ENCODE measurements around the gene DPYSL4. TPM values are rescaled to one million over a fixed set of nuclear protein-coding genes. Genes with fewer than 3 reads are reported as not detected.

DPYSL4 gene
- total RNA-seq, 2 donors from 2014 or later = 4.8 to 9.9 TPM

DNA sequence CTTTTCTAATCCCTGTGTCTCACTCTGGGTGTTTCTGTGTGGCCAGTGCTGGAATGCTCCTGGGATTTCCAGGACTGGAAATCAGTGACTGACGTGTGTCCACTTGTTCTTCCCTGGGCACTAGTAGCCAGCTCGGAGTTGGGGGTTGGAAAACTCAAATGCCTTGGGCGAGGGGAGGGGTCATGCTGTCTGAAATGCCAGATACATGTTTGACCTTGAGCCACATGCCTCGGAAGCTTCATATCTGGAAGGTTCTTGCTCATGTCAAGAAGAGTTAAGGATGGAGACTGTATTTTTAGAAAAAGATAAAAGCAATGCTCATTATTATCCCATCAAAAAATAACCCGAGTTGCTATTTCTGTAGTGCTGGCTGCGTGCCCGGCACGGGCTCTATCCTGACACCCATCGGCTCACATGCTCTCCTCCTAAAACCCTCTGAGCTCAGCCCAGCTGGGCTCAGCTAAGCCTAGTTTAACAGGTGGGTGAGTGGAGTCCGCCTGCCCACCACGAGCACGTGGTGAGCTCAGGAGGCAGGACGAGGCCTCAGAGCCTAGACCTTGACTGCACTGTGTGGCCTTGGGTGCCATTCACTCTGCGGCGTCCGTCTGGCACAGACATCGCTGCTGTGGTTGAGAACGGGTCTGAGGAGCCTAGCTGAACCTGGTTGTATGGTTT lies 6.4 kb downstream of the DPYSL4 start:
- Mint-ChIP-seq H3K27me3 (ENCODE audit: low read depth) (peaks cover 26% of the 10 kb centered on the region), H3K36me3 (ENCODE audit: insufficient read depth in 2 of 2) (peaks cover 0 to 3% of the 10 kb centered on the region in 2 donors), H3K27ac (no peak overlapping the region), H3K9me3 (no peaks in the 10 kb centered on the region), H3K4me1 (ENCODE audit: low read depth) (no peaks in the 10 kb centered on the region), H3K4me3 (no peak overlapping the region)
- ATAC-seq (replicated peaks in 1 of 2) (no peak), DNase-seq (no peak)

- no peaks in the 10 kb centered on the region for H3K9me3 Mint-ChIP-seq
- no peak for DNase-seq
- H3K4me3 Mint-ChIP-seq = no peak overlapping the region
- no peak for ATAC-seq (replicated peaks in 1 of 2)
- peaks cover 0 to 3% of the 10 kb centered on the region in 2 donors for H3K36me3 Mint-ChIP-seq (ENCODE audit: insufficient read depth in 2 of 2)
- no peak overlapping the region for H3K27ac Mint-ChIP-seq
- H3K4me1 Mint-ChIP-seq (ENCODE audit: low read depth) = no peaks in the 10 kb centered on the region
- peaks cover 17% of the 10 kb centered on the region for H3K27me3 Mint-ChIP-seq (ENCODE audit: low read depth)
Observed at GRCh38 chr10:132193907-132194552, 7.3 kb downstream of the DPYSL4 start.

GRCh38 chr10:132194726-132195125 lies 8.0 kb downstream of the DPYSL4 start:
- H3K36me3 Mint-ChIP-seq (ENCODE audit: insufficient read depth in 2 of 2) = peaks cover 0 to 3% of the 10 kb centered on the region in 2 donors
- no peak overlapping the region for H3K4me3 Mint-ChIP-seq
- H3K4me1 Mint-ChIP-seq (ENCODE audit: low read depth) = no peaks in the 10 kb centered on the region
- ATAC-seq (replicated peaks in 1 of 2) (no peak), DNase-seq (no peak)
- peaks cover 10% of the 10 kb centered on the region for H3K27me3 Mint-ChIP-seq (ENCODE audit: low read depth)
- H3K9me3 Mint-ChIP-seq = no peaks in the 10 kb centered on the region
- no peak overlapping the region for H3K27ac Mint-ChIP-seq

DNA sequence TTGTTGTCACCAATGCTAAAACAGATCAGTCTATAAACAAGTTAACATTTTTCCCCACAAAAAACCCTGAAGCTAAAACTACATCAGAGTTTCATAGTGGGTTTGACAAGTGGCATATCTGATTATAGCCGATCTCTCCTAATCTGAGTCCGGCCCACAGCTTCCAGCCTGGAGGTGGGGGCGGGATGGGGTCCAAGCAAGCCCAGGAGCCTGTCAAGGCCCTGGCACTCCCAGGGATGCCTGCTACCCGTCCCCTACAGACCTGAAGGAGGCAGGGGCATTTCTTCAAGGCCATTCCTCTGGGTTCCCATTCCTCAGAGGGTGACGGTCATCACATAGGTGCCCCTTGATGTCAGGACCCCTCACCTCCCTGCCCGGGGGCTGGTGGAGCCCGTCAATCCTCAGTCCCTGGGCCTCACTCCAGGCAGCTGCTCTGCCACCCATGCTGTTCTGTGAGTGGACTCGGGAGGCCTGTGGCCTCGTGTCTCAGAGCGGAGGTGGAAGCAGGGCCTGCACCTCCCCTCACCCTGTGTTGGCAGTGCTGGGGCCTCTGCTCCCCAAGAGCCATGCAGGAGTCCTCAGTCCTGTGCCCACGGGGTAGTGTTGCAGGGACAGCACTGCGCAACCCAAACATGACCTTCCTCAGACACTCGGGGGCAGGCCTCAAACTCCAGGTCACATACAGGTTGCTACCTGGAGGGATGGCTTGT lies 8.8 kb downstream of the DPYSL4 start:
- no peaks in the 10 kb centered on the region for H3K4me1 Mint-ChIP-seq (ENCODE audit: low read depth)
- peaks cover 0 to 3% of the 10 kb centered on the region in 2 donors for H3K36me3 Mint-ChIP-seq (ENCODE audit: insufficient read depth in 2 of 2)
- DNase-seq = no peak
- H3K27ac Mint-ChIP-seq = no peak overlapping the region
- no peak for ATAC-seq (replicated peaks in 1 of 2)
- no peak overlapping the region for H3K4me3 Mint-ChIP-seq
- H3K27me3 Mint-ChIP-seq (ENCODE audit: low read depth) = peaks cover 2% of the 10 kb centered on the region
- H3K9me3 Mint-ChIP-seq = no peaks in the 10 kb centered on the region

DNA sequence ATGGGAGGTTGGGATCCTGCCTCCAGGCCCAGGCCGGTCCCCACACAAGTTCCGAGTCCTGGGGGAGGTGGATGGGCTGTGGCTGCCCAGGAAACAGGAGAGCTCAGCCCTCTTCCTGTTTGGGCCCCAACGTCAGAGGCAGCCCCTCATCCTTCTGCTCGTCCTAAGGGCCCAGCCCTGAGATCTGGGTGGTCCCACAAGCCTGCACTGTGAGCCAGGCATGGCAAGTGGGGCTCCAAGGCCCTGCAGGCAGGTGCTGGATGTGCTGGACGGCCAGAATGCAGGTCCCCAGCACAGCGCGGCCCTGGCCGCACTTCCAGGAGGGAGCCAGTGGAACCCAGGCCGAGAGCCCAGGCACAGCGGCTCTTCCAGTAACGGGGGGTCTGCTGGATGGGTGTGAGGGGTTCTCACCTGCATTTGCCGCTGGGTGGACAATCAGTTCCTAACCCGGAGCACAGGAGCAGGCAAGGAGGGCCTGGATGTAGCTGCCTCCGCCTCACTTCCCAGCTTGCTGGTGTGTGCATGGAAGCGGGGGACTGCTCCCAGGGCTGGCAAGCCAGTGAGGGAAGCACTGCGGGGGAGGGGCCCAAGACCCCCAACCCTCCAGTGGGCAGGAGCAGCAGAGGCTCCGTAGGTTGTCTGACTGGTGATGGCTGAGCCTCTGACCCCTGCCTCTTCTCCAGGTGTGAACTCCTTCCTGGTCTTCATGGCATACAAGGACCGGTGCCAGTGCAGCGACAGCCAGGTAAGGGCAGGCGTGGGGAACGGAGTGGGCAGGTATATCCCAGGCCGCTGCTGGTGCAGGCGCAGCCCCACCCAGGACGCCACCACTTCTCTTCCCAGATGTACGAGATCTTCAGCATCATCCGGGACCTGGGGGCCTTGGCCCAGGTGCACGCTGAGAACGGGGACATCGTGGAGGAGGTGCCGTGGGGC lies 9.7 kb downstream of the DPYSL4 start:
- H3K27me3 Mint-ChIP-seq (ENCODE audit: low read depth) = no peaks in the 10 kb centered on the region
- no peak overlapping the region for H3K27ac Mint-ChIP-seq
- ATAC-seq (replicated peaks in 1 of 2) = no peak
- H3K36me3 Mint-ChIP-seq (ENCODE audit: insufficient read depth in 2 of 2) = no peaks in the 10 kb centered on the region
- no peak for DNase-seq
- no peaks in the 10 kb centered on the region for H3K4me1 Mint-ChIP-seq (ENCODE audit: low read depth)
- H3K4me3 Mint-ChIP-seq = no peak overlapping the region
- H3K9me3 Mint-ChIP-seq = no peaks in the 10 kb centered on the region

DNA sequence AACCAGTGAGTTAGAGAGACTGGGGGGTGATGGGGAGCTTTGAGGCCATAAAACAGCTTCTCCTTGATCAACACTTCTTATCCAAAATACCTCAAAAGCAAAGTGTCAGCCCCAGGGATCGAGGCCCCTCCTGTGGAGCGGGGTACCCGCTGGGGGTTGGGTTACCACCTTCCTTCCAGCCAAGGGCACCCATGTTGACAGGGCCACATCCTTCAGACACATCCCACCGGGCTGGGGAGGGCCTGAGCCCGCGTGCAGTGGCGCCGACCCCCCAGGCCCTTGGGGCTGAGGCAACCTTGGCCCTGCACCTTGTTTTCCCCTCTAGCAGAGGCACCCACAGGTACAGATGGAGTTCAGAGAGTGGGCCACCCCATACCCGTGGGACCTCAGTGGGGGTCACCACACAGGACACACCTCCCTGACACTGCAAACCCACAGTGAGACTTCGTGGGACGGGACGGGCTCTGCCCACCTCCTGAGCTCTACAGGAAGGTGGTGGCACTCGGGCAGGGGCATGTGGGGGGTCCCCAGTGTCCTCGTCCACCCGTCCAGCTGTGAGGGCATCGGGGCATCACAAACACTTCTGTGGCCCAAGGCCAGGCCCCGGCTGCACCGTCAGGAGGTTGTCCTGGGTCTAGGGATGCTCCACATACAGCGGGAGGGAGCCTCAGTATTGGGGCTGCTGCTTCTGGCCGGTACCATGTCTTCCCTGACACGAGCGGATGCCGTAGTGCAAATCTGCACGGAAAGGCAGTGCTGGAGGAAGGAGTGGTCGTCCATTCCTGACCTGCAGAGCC lies 10.7 kb downstream of the DPYSL4 start:
- DNase-seq = no peak
- no peak overlapping the region for H3K4me3 Mint-ChIP-seq
- H3K9me3 Mint-ChIP-seq = no peaks in the 10 kb centered on the region
- no peak for ATAC-seq (replicated peaks in 1 of 2)
- no peaks in the 10 kb centered on the region for H3K4me1 Mint-ChIP-seq (ENCODE audit: low read depth)
- no peak overlapping the region for H3K27ac Mint-ChIP-seq
- no peaks in the 10 kb centered on the region for H3K27me3 Mint-ChIP-seq (ENCODE audit: low read depth)
- H3K36me3 Mint-ChIP-seq (ENCODE audit: insufficient read depth in 2 of 2) = no peaks in the 10 kb centered on the region

- H3K9me3 Mint-ChIP-seq = no peaks in the 10 kb centered on the region
- H3K27ac Mint-ChIP-seq = no peak overlapping the region
- no peaks in the 10 kb centered on the region for H3K4me1 Mint-ChIP-seq (ENCODE audit: low read depth)
- DNase-seq (no peak), ATAC-seq (replicated peaks in 1 of 2) (no peak)
- no peaks in the 10 kb centered on the region for H3K27me3 Mint-ChIP-seq (ENCODE audit: low read depth)
- H3K36me3 Mint-ChIP-seq (ENCODE audit: insufficient read depth in 2 of 2) = no peaks in the 10 kb centered on the region
- no peak overlapping the region for H3K4me3 Mint-ChIP-seq
Observed at GRCh38 chr10:132198068-132198370, 11.3 kb downstream of the DPYSL4 start.

- Mint-ChIP-seq H3K4me1 (ENCODE audit: low read depth) (no peaks in the 10 kb centered on the region), H3K36me3 (ENCODE audit: insufficient read depth in 2 of 2) (no peaks in the 10 kb centered on the region), H3K4me3 (no peak overlapping the region), H3K9me3 (no peaks in the 10 kb centered on the region), H3K27ac (no peak overlapping the region), H3K27me3 (ENCODE audit: low read depth) (no peaks in the 10 kb centered on the region)
- no peak for ATAC-seq (replicated peaks in 1 of 2)
- DNase-seq = no peak
Observed at GRCh38 chr10:132198381-132199181, 11.8 kb downstream of the DPYSL4 start.

DNA sequence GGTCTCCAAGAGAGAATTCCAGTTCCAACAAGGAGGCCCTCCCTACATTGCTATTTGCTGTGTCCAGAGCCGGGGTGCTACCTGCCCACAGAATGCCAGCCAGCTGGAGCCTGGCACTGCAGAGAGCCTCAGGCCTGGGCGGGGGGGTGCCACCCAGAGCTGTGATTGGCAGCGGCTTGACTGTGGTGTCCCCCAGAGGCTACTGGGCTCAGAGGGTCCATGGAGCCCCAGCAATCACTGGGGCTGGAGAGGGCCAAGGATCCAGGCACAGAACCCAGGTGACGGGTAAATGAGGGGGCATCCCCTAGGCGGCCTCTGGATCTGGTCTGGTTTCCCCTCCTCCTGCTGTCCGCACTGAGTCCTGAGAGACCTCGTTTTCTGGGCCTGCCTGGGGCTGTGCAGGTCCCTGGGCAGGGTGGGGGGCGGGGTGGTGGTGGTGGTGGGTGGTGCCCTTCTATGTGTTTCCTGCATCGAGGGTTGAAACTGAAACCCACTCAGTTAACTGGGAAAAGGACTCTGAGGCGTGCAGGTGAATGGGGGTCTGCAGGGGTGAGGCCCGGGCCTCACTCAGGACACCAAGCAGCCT lies 12.6 kb downstream of the DPYSL4 start:
- H3K4me1 Mint-ChIP-seq (ENCODE audit: low read depth) = no peaks in the 10 kb centered on the region
- no peaks in the 10 kb centered on the region for H3K9me3 Mint-ChIP-seq
- ATAC-seq (replicated peaks in 1 of 2) (no peak), DNase-seq (no peak)
- no peak overlapping the region for H3K27ac Mint-ChIP-seq
- H3K27me3 Mint-ChIP-seq (ENCODE audit: low read depth) = no peaks in the 10 kb centered on the region
- no peaks in the 10 kb centered on the region for H3K36me3 Mint-ChIP-seq (ENCODE audit: insufficient read depth in 2 of 2)
- no peak overlapping the region for H3K4me3 Mint-ChIP-seq

DNA sequence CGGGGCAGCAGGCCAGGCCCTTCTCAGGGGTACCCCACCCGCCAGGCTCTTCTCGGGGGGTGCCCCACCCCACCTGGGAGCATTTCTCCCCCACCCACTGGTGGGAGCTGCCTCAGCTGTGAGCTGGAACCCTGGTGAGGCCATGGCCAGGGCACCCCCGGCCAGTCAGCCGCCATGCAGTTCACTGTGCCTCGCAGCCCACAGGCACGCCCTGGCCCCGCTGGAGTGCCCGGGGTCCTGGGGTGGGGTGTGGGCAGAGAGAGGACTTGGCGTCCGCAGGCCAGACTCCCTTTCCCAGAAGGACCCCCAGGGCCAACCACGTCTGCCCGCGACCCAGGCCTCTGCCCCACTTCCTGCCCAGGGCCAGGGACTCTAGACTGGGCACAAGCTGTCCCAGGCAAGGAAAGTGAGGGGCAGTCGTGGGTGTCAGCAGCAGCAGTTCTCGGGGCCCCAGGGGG lies 13.1 kb downstream of the DPYSL4 start:
- DNase-seq (no peak), ATAC-seq (replicated peaks in 1 of 2) (no peak)
- no peaks in the 10 kb centered on the region for H3K4me1 Mint-ChIP-seq (ENCODE audit: low read depth)
- H3K36me3 Mint-ChIP-seq (ENCODE audit: insufficient read depth in 2 of 2) = no peaks in the 10 kb centered on the region
- H3K27ac Mint-ChIP-seq = no peak overlapping the region
- H3K4me3 Mint-ChIP-seq = no peak overlapping the region
- H3K9me3 Mint-ChIP-seq = no peaks in the 10 kb centered on the region
- no peaks in the 10 kb centered on the region for H3K27me3 Mint-ChIP-seq (ENCODE audit: low read depth)

GRCh38 chr10:132200344-132201110 lies 13.8 kb downstream of the DPYSL4 start:
- no peaks in the 10 kb centered on the region for H3K4me1 Mint-ChIP-seq (ENCODE audit: low read depth)
- no peak overlapping the region for H3K27ac Mint-ChIP-seq
- H3K9me3 Mint-ChIP-seq = no peaks in the 10 kb centered on the region
- H3K27me3 Mint-ChIP-seq (ENCODE audit: low read depth) = no peaks in the 10 kb centered on the region
- ATAC-seq (replicated peaks in 1 of 2) (no peak), DNase-seq (no peak)
- H3K36me3 Mint-ChIP-seq (ENCODE audit: insufficient read depth in 2 of 2) = no peaks in the 10 kb centered on the region
- no peak overlapping the region for H3K4me3 Mint-ChIP-seq

Data from activated T-cell treated with anti-CD3 and anti-CD28 coated beads, Interleukin-2, amount 50 U/mL, for 72 hours (primary cell).